Measurements from ENCODE around the gene LRRC2. TPM values are rescaled to one million over a fixed set of nuclear protein-coding genes. Genes with fewer than 3 reads are reported as not detected.

Gene LRRC2
- total and polyA plus RNA-seq, 10 donors: 0.59 to 10.9 (median 5.0) TPM

Other genes starting within 250 kb of the LRRC2 start
- gene CCR2, start 212.2 kb downstream of the LRRC2 start, total RNA-seq: 10 to 100 TPM; 14.3 to 54.4 (median 26.7) TPM
- gene CCR2, start 212.2 kb downstream of the LRRC2 start, polyA plus RNA-seq: 1 to 10 TPM; 2.0 to 5.8 (median 5.0) TPM
- gene CCR5, start 195.4 kb downstream of the LRRC2 start, total RNA-seq: 10 to 100 TPM in 3 of 7 donors, 1 to 10 TPM in 4; 5.0 to 15.5 (median 9.5) TPM
- gene CCR5, start 195.4 kb downstream of the LRRC2 start, polyA plus RNA-seq: 1 to 10 TPM; 2.0 to 5.8 (median 2.4) TPM
- 10 to 100 TPM in 6 of 7 donors, 1 to 10 TPM in 1; 9.9 to 21.7 (median 15.5) TPM for gene CCRL2, start 159.0 kb downstream of the LRRC2 start, total RNA-seq
- gene CCRL2, start 159.0 kb downstream of the LRRC2 start, polyA plus RNA-seq: 10 to 100 TPM in 1 of 3 donors, 1 to 10 TPM in 2; 4.8 to 12.0 (median 5.6) TPM
- gene LTF, start 101.4 kb downstream of the LRRC2 start, total RNA-seq: 100 to 1,000 TPM in 3 of 7 donors, 10 to 100 TPM in 4; 48.2 to 598 (median 63.2) TPM
- 10 to 100 TPM; 15.2 to 34.7 (median 16.7) TPM for gene LTF, start 101.4 kb downstream of the LRRC2 start, polyA plus RNA-seq
- not detected for gene RTP3, start 68.3 kb downstream of the LRRC2 start, total RNA-seq
- not detected for gene RTP3, start 68.3 kb downstream of the LRRC2 start, polyA plus RNA-seq
- gene FAM240A, start 46.2 kb upstream of the LRRC2 start, total RNA-seq: not detected
- under 1 TPM in 1 of 3 donors, not detected in 2; 0.13 TPM for gene FAM240A, start 46.2 kb upstream of the LRRC2 start, polyA plus RNA-seq
- 10 to 100 TPM; 16.3 to 45.7 (median 29.8) TPM for gene ALS2CL, start 127.4 kb upstream of the LRRC2 start, total RNA-seq
- gene ALS2CL, start 127.4 kb upstream of the LRRC2 start, polyA plus RNA-seq: 10 to 100 TPM in 2 of 3 donors, 1 to 10 TPM in 1; 7.9 to 61.2 (median 34.9) TPM
- gene TMIE, start 135.1 kb upstream of the LRRC2 start, total RNA-seq: 1 to 10 TPM in 2 of 7 donors, under 1 TPM in 3, not detected in 2; 0.23 to 1.6 (median 0.74) TPM
- under 1 TPM; 0.48 to 0.77 (median 0.61) TPM for gene TMIE, start 135.1 kb upstream of the LRRC2 start, polyA plus RNA-seq
- gene PRSS50, start 151.6 kb upstream of the LRRC2 start, total RNA-seq: under 1 TPM in 2 of 7 donors, not detected in 5; 0.14 to 0.34 TPM
- not detected for gene PRSS50, start 151.6 kb upstream of the LRRC2 start, polyA plus RNA-seq